Fibroblast of skin of right quadriceps (primary cell): Measurements from ENCODE around the gene HOXD10.

Experiments
- DNase-seq: peaks from one replicate; pipeline ENCODE4 v3.0.0-alpha.2; 2013

The HOXD10 gene

GRCh38 chr2:176082824-176083751 is 33.5 kb upstream of the HOXD10 start:
- DNase-seq = no peak

- DNase-seq = no peak
Observed at GRCh38 chr2:176083796-176084261, 32.7 kb upstream of the HOXD10 start, which contains the start of gene EVX2. Gene EVX2, minus strand, starts transcription at chr2:176083962. Its CDS starts 186 bp downstream, at chr2:176083776.

GRCh38 chr2:176084611-176085119 is 31.9 kb upstream of the HOXD10 start:
- DNase-seq = no peak

GRCh38 chr2:176085120-176085788 is 31.3 kb upstream of the HOXD10 start:
- no peak for DNase-seq

- no peak for DNase-seq
Observed at GRCh38 chr2:176085861-176086771, 30.5 kb upstream of the HOXD10 start.

GRCh38 chr2:176087330-176088047 is 29.1 kb upstream of the HOXD10 start:
- DNase-seq = no peak

GRCh38 chr2:176088048-176088936 is 28.3 kb upstream of the HOXD10 start:
- DNase-seq = peak; percentile 44

GRCh38 chr2:176088937-176089842 is 27.4 kb upstream of the HOXD10 start:
- DNase-seq = no peak

GRCh38 chr2:176089843-176090395 is 26.7 kb upstream of the HOXD10 start:
- DNase-seq = no peak

GRCh38 chr2:176090862-176091261 is 25.7 kb upstream of the HOXD10 start:
- DNase-seq = no peak

GRCh38 chr2:176091329-176092258 is 25.0 kb upstream of the HOXD10 start:
- no peak for DNase-seq

- DNase-seq = no peak
Observed at GRCh38 chr2:176092270-176093144, 24.1 kb upstream of the HOXD10 start, which contains the start of gene HOXD13. Gene HOXD13, plus strand, starts transcription at chr2:176092721. Its CDS starts 170 bp downstream, at chr2:176092891.

GRCh38 chr2:176093145-176093897 is 23.3 kb upstream of the HOXD10 start:
- no peak for DNase-seq

- DNase-seq = no peak
Observed at GRCh38 chr2:176093898-176094249, 22.7 kb upstream of the HOXD10 start.

- no peak for DNase-seq
Observed at GRCh38 chr2:176094349-176094748, 22.2 kb upstream of the HOXD10 start.

GRCh38 chr2:176095421-176095820 is 21.2 kb upstream of the HOXD10 start:
- no peak for DNase-seq
